Fibroblast of lung (primary cell): ENCODE results near the gene SYCE3. TPM values are rescaled to one million over a fixed set of nuclear protein-coding genes. Genes with fewer than 3 reads are reported as not detected.

Source experiments
- DNase-seq, 2 donors: peaks; one replicate each; pipeline versions ENCODE4 v3.0.0 to v3.0.0-alpha.2; 2010; ENCODE audit warnings: low read depth in 2 of 2
- H2AFZ ChIP-seq: 2 replicates; pipeline ENCODE4 v1.5.1; 2012; ENCODE audit warnings: low read length, control low read depth, inconsistent platforms
- H3K27ac ChIP-seq: 2 replicates; pipeline ENCODE4 v1.5.1; 2011; ENCODE audit warnings: low read length, control low read depth; ENCODE audit not compliant: insufficient read depth
- H3K27me3 ChIP-seq: 2 replicates; pipeline ENCODE4 v1.5.1; 2011; ENCODE audit warnings: mild to moderate bottlenecking, low read length; ENCODE audit not compliant: control insufficient read depth, insufficient read depth
- H3K36me3 ChIP-seq: 2 replicates; pipeline ENCODE4 v1.5.1; 2011; ENCODE audit warnings: low read length; ENCODE audit not compliant: control insufficient read depth, insufficient read depth
- H3K4me1 ChIP-seq: 2 replicates; pipeline ENCODE4 v1.5.1; 2011; ENCODE audit warnings: low read length; ENCODE audit not compliant: control insufficient read depth, insufficient read depth; ENCODE audit errors: extremely low read depth
- H3K4me2 ChIP-seq: 2 replicates; pipeline ENCODE4 v1.5.1; 2011; ENCODE audit warnings: low read length, control low read depth; ENCODE audit not compliant: insufficient read depth; ENCODE audit errors: extremely low read depth
- H3K4me3 ChIP-seq, 4 experiments: fragments of 200-600 bp in 1 of 4; sonication (generic) in 1 of 4; replicated peaks in 1 of 4; 2 replicates each; pipeline ENCODE4 v1.5.1; 2011 to 2016; ENCODE audit warnings: low read length in 4 of 4, low read depth in 3 of 4, mild to moderate bottlenecking in 3 of 4, control low read depth in 2 of 4, inconsistent platforms in 1 of 4, mixed read lengths in 1 of 4; ENCODE audit not compliant: insufficient read depth in 1 of 4; ENCODE audit errors: control extremely low read depth in 1 of 4
- H3K79me2 ChIP-seq: 2 replicates; pipeline ENCODE4 v1.5.1; 2012; ENCODE audit warnings: mild to moderate bottlenecking, low read length, inconsistent platforms; ENCODE audit not compliant: control insufficient read depth, insufficient read depth
- H3K9ac ChIP-seq: 2 replicates; pipeline ENCODE4 v1.5.1; 2011; ENCODE audit warnings: mild to moderate bottlenecking, low read length, control low read depth; ENCODE audit not compliant: insufficient read depth
- H3K9me3 ChIP-seq: 2 replicates; pipeline ENCODE4 v1.5.1; 2012; ENCODE audit warnings: low read depth, low read length; ENCODE audit not compliant: control insufficient read depth, insufficient read depth
- H4K20me1 ChIP-seq: 2 replicates; pipeline ENCODE4 v1.5.1; 2011; ENCODE audit warnings: low read length; ENCODE audit not compliant: control insufficient read depth, insufficient read depth; ENCODE audit errors: extremely low read depth
- CTCF ChIP-seq, 2 donors: IDR thresholded peaks in 1 of 2; conservative IDR thresholded peaks in 1 of 2; 1 replicate in 1 of 2; 2 replicates in 1 of 2; pipeline ENCODE4 v1.5.1; 2011 to 2012; ENCODE audit warnings: low read length in 2 of 2, control low read depth in 1 of 2, inconsistent platforms in 1 of 2, low read depth in 1 of 2, mild to moderate bottlenecking in 1 of 2
- EZH2 ChIP-seq: IDR thresholded peaks from 2 replicates; pipeline ENCODE4 v1.5.1; 2012; ENCODE audit warnings: low read length, control low read depth, mild to moderate bottlenecking; ENCODE audit errors: missing control alignments
- polyA plus RNA-seq, 2 donors: library from polyadenylated mRNA; depleted of rRNA in 1 of 2; stranded (reverse) in 1 of 2; unstranded in 1 of 2; fragments of >200 nt; gene quantifications; 2 replicates each; pipeline ENCODE4 v1.2.1, GENCODE V29; 2011 to 2012; ENCODE audit warnings: missing spikeins in 1 of 2
- total RNA-seq: library from RNA; depleted of rRNA; stranded (reverse); fragments of >200 nt; gene quantifications from 2 replicates; pipeline ENCODE4 v1.2.1, GENCODE V29; 2014

The SYCE3 gene
- total and polyA plus RNA-seq, 2 donors (not counting 1 experiment from before 2014, with no cell fraction given) = 0.33 TPM; not detected in 1

- H3K27me3 ChIP-seq = peaks cover 6% of the 10 kb centered on the region
- no peak for DNase-seq
- TF ChIP-seq EZH2 = no peak
- no peak for TF ChIP-seq CTCF (conservative IDR thresholded peaks at IDR 0.05 in 1 of 2, IDR thresholded peaks at IDR 0.05 in 1 of 2; ENCODE audit: low read depth in 1 of 2, low read length in 2 of 2)
- H3K27ac ChIP-seq = no peak overlapping the region
- H3K4me3 ChIP-seq = no peak overlapping the region
- H4K20me1 ChIP-seq = no peaks in the 10 kb centered on the region
- H3K4me1 ChIP-seq = peaks cover 7% of the 10 kb centered on the region
- no peak overlapping the region for H3K9ac ChIP-seq
- no peaks in the 10 kb centered on the region for H3K79me2 ChIP-seq
- H2AFZ ChIP-seq = no peak overlapping the region
- no peak overlapping the region for H3K4me2 ChIP-seq
- H3K9me3 ChIP-seq = no peaks in the 10 kb centered on the region
- H3K36me3 ChIP-seq = no peaks in the 10 kb centered on the region
Measured at GRCh38 chr22:50540381-50540780, 22.3 kb downstream of the SYCE3 start.

GRCh38 chr22:50537765-50538164 is 25.0 kb downstream of the SYCE3 start:
- Histone ChIP-seq H3K4me1 (peaks cover 6% of the 10 kb centered on the region), H4K20me1 (no peaks in the 10 kb centered on the region), H3K9me3 (no peaks in the 10 kb centered on the region), H3K9ac (no peak overlapping the region), H3K79me2 (no peaks in the 10 kb centered on the region), H3K27ac (no peak overlapping the region), H3K4me3 (no peak overlapping the region), H2AFZ (no peak overlapping the region), H3K4me2 (no peak overlapping the region), H3K27me3 (no peaks in the 10 kb centered on the region), H3K36me3 (no peaks in the 10 kb centered on the region)
- no peak for DNase-seq
- TF ChIP-seq EZH2 (no peak), CTCF (conservative IDR thresholded peaks at IDR 0.05 in 1 of 2, IDR thresholded peaks at IDR 0.05 in 1 of 2; ENCODE audit: low read depth in 1 of 2, low read length in 2 of 2) (no peak)

- Histone ChIP-seq H3K36me3 (no peaks in the 10 kb centered on the region), H3K4me2 (no peak overlapping the region), H2AFZ (no peak overlapping the region), H3K79me2 (no peaks in the 10 kb centered on the region), H3K4me1 (peaks cover 6% of the 10 kb centered on the region), H3K27ac (no peak overlapping the region), H3K9me3 (no peaks in the 10 kb centered on the region), H3K9ac (no peak overlapping the region), H3K4me3 (no peak overlapping the region), H4K20me1 (no peaks in the 10 kb centered on the region), H3K27me3 (peaks cover 2% of the 10 kb centered on the region)
- no peak for DNase-seq
- no peak for TF ChIP-seq CTCF (conservative IDR thresholded peaks at IDR 0.05 in 1 of 2, IDR thresholded peaks at IDR 0.05 in 1 of 2; ENCODE audit: low read depth in 1 of 2, low read length in 2 of 2)
- no peak for TF ChIP-seq EZH2
Measured at GRCh38 chr22:50536226-50536625, 26.5 kb downstream of the SYCE3 start.
